ENCODE data around the gene BIRC3.

DNA sequence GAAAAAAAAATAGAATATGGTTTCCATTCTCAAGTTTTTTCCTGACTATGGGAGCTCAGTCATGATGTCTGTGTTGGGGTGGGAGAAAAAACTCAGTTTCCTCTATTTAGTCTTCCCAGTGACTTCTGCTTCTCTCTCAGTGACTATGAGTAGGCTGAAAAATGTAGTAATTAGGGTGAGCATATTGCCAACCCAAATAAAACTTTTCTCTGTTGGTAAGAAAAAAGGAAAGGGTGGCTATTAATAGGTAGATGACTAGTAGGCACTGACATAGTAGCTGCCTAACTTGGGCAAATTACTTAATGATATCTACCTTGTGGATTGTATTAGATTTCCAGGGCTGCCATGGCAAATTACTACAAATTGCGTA, 34.2 kb upstream of the BIRC3 start:
- no peak for TF ChIP-seq POLR2A (IDR thresholded peaks at IDR 0.05)
- TF ChIP-seq, protein P1, sequence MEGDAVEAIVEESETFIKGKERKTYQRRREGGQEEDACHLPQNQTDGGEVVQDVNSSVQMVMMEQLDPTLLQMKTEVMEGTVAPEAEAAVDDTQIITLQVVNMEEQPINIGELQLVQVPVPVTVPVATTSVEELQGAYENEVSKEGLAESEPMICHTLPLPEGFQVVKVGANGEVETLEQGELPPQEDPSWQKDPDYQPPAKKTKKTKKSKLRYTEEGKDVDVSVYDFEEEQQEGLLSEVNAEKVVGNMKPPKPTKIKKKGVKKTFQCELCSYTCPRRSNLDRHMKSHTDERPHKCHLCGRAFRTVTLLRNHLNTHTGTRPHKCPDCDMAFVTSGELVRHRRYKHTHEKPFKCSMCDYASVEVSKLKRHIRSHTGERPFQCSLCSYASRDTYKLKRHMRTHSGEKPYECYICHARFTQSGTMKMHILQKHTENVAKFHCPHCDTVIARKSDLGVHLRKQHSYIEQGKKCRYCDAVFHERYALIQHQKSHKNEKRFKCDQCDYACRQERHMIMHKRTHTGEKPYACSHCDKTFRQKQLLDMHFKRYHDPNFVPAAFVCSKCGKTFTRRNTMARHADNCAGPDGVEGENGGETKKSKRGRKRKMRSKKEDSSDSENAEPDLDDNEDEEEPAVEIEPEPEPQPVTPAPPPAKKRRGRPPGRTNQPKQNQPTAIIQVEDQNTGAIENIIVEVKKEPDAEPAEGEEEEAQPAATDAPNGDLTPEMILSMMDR (IDR thresholded peaks at IDR 0.05): no peak
